Measurements from ENCODE around the gene FAM107B. TPM values are rescaled to one million over a fixed set of nuclear protein-coding genes. Genes with fewer than 3 reads are reported as not detected.

The FAM107B gene
- total and polyA plus RNA-seq, 2 of the 8 experiments (the other 6 are each of a cell fraction or from before 2014, with no cell fraction given) = 7.5 to 28.1 TPM

DNA sequence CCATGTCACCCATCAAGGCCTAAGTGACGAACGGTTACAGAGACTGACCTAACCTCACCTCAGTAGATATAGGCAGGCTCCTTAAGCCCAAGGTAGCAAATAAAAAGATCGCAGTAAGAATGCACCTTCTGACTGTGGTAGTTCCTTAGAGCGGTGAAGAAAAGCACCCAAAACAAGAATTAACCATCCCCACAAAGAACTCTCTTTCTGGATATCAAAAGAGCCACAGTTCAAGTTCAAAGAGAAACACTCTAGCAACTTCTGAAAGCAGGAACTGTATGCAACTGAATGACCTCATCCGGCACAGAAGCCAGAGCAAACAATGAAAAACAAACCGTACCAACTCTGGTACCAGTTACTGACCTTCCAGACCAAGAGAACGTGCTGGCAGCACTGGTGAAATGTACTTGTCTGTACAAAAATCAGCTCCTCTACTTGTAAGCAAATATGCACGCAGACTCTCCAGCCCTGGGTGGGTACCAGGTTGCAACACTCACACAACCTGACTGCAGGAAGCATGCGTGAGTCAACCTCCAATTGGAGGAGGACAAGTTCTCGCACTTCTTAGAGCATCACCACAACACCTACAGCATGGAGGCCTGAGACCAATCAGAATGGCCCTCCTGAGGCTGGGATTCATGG, 202.7 kb downstream of the FAM107B start (continued):
- TF ChIP-seq BCL11A (IDR thresholded peaks at IDR 0.05; ENCODE audit: low read depth in 2 of 2, low read length in 2 of 2) = no peak

Data from H1 (cell line).